Epithelial cell of proximal tubule (primary cell): ENCODE results near the gene ASCL5. TPM values are rescaled to one million over a fixed set of nuclear protein-coding genes. Genes with fewer than 3 reads are reported as not detected.

Experiments
- DNase-seq: peaks from one replicate; pipeline ENCODE4 v3.0.0-alpha.2; 2011; ENCODE audit warnings: low read depth
- H3K4me3 ChIP-seq: 2 replicates; pipeline ENCODE4 v1.5.1; 2011; ENCODE audit warnings: low read depth, mild to moderate bottlenecking, low read length
- CTCF ChIP-seq: conservative IDR thresholded peaks from 2 replicates; pipeline ENCODE4 v1.5.1; 2012; ENCODE audit warnings: low read depth, mild to moderate bottlenecking, low read length
- total RNA-seq: library from RNA; depleted of rRNA; stranded (reverse); fragments of >200 nt; gene quantifications from 2 replicates; pipeline ENCODE4 v1.2.3, GENCODE V29; 2015

The ASCL5 gene
- total RNA-seq, 1 donor from 2014 or later, result not detected

DNA sequence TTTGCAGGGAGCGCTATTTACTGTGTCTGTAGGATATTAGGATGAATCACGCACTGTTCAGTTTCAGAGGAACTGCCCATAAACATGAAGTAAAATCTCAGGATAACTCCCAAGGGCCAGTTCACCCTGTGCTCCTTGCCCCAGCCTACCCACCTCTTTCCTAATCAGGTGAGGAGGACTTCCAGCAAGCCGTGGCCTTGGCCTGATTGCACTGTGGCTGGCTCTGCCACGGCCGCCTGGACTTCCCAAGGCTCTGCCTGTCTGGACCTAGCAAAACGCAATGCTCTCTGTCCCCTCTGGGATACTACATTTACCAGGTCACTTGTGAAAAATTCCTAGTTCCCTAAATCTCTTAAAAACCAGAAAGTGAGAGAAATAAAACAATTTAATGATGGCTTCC, 7.4 kb upstream of the ASCL5 start:
- no peak for TF ChIP-seq CTCF
- H3K4me3 ChIP-seq, result no peak overlapping the region
- no peak for DNase-seq

GRCh38 chr1:201131398-201131797, 4.4 kb upstream of the ASCL5 start:
- DNase-seq, result no peak
- TF ChIP-seq CTCF, result no peak
- H3K4me3 ChIP-seq, result no peak overlapping the region

DNA sequence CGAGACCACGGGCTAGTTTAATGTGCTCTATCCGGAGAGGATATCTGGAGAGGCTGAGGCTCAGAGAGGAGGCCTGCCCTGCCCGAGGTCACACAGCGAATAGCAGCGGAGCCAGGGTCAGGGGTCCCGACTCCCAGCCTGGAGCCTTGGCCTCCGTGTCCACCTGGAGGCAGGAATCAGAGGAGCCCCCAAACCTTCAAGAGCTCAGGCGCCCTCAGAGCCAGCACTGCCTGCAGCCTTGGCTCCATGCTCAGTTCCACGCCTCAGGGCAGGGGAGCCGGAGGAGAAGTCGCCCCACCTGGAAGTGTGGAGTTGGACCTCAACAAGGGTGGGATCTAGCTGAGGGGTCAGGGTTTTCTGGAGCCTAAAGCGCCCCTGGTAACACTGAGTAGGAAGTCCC, 2.0 kb upstream of the ASCL5 start:
- no peak for DNase-seq
- H3K4me3 ChIP-seq, result no peak overlapping the region
- TF ChIP-seq CTCF, result no peak

DNA sequence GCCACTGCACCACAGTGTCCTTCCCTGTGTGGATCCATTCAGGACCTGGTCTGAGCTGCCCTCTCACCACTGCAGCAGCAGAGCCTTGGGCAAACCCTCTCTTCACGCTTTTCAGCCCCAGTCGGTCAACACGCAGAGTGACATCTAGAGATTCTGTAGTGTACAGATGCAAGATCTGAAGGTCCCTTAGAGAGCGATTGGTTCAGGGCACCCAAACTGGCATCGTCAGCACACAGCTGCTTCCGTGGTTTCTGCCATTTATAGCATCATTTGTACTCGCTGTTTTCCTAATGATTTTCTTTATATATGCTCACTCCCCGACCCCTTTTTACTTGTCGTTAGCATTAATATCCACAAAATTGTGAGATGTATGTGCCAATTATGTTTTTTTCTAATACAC, 1.5 kb upstream of the ASCL5 start:
- TF ChIP-seq CTCF, result no peak
- H3K4me3 ChIP-seq, result no peak overlapping the region
- no peak for DNase-seq

DNA sequence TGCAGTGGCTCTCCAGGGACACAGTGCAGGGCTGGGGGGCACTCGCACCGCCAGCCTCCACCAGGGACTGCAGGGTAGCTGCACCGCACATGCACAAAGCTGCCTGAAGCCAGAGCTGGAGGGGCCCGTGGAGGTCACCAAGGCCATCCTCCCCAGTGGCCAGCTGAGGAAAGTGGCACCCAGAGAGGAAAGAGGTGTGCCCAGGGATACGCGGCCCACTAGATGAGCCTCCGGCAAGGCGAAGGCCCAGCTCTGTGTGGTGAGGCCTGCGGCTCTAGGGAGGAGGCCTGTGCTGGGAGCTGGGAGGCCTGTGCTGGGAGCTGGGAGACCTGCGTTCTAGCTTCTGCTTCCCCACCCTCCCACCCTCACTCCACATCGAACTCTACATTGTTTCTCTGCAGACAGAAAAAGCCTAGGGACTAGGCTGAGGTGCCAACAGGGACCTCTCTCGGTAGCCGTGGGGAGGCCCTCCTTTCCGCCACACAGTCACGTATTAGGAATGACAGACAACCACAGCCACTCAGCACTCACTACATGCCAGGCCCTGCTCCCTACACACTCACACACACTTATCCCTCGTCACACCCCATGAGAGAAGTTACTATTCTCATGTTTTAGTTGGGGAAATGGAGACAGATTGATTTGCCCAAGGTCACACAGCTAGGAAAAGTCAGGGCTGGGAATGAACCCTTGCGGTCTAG, 921 bp upstream of the ASCL5 start:
- DNase-seq, result no peak

GRCh38 chr1:201126463-201126831, 537 bp downstream of the ASCL5 start:
- H3K4me3 ChIP-seq, result no peak overlapping the region

More for the DNA sequence above, 921 bp upstream of the ASCL5 start:
- no peak for TF ChIP-seq CTCF
- H3K4me3 ChIP-seq, result no peak overlapping the region

More at GRCh38 chr1:201126463-201126831, 537 bp downstream of the ASCL5 start:
- no peak for TF ChIP-seq CTCF
- DNase-seq, result no peak
